Measurements from ENCODE around the gene ADORA2B.
"Not testable (repeated sequence)": the region's sequence is repeated elsewhere in the genome, so short reads cannot be mapped to it uniquely, and the experiment has no call there.

The ADORA2B gene

GRCh38 chr17:15944759-15945526 lies at the start of gene ADORA2B:
Gene ADORA2B, plus strand, starts transcription at chr17:15945130. Its CDS starts 119 bp downstream, at chr17:15945249.
- peak; percentile 39 for DNase-seq (ENCODE audit: low spot score)

- no peak for DNase-seq (ENCODE audit: low spot score)
These were observed 48.7 kb upstream of the ADORA2B start for GRCh38 chr17:15896277-15896676.

DNA sequence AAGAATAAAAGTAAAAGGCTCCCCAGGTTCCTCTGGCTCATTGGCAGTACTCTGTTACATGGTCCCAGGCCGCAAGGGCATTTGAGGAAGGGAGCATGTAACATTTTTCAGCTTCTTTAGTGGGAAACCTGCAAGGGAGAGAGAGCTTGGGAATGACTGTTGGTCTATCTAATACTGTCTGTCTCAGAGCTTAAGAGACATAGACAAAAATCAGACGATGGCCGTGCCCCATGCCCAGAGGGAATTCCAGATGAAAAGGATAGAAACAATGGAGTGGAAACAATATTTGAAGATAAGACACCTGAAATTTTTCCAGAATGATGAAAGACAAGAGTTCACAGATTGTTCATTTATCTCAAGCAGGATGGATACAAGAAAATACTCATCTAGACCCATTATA lies 48.1 kb upstream of the ADORA2B start:
- DNase-seq (ENCODE audit: low spot score): no peak

- not testable (repeated sequence) for DNase-seq (ENCODE audit: low spot score)
These were observed 45.3 kb upstream of the ADORA2B start for GRCh38 chr17:15899596-15899995.

DNA sequence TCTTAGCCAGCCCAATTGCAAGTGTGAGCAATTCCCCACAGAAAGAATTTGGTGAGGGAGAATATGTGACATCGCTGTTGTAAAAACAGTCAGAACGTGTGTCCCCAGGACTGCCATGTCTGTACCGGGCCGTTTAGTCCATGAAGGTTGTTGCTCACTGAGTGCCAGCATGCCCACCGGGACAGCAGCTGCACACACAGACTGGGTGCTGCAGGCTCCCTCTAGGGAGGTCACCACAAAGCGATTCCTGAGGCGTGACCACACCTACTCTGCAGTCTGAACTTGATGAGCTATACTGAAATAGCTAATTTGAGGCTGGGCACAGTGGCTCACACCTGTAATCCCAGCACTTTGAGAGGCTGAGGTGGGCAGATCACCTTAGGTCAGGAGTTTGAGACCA lies 44.1 kb upstream of the ADORA2B start:
- no peak for DNase-seq (ENCODE audit: low spot score)

DNA sequence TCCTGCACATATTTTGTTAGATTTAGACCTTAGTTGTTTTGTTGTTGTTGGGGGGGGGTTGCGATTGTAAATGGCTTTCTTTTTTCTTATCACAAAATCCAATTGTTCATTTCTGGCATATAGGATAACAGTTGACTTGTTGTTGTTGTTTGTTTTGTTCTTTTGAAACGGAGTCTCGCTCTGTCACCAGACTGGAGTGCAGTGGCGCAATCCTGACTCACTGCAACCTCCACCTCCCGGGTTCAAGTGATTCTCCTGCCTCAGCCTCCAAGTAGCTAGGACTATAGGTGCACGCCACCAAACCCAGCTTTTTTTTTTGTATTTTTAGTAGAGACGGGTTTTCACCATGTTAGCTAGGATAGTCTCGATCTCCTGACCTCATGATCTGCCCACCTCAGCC lies 39.7 kb upstream of the ADORA2B start:
- not testable (repeated sequence) for DNase-seq (ENCODE audit: low spot score)

- no peak for DNase-seq (ENCODE audit: low spot score)
These were observed 37.6 kb upstream of the ADORA2B start for GRCh38 chr17:15907290-15907689.

DNA sequence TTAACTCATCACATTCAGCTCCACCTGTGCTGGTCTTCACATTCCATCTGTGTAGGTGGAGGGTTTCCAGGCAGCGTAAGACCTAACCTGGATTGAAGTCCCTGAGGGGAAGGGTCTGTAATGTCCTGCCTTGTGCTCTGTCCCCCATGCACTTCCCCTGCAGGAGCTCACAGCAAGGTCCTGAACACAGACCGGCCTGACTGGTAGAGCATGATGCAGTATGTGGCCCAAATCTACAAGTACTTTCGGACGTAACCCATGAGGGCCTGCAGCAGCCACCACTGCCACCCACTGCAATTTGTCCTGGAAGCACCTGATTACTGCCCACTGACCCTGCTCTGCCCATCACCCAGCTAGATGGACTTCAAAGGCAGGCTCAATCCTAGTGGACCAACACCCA lies 36.6 kb upstream of the ADORA2B start:
- no peak for DNase-seq (ENCODE audit: low spot score)

DNA sequence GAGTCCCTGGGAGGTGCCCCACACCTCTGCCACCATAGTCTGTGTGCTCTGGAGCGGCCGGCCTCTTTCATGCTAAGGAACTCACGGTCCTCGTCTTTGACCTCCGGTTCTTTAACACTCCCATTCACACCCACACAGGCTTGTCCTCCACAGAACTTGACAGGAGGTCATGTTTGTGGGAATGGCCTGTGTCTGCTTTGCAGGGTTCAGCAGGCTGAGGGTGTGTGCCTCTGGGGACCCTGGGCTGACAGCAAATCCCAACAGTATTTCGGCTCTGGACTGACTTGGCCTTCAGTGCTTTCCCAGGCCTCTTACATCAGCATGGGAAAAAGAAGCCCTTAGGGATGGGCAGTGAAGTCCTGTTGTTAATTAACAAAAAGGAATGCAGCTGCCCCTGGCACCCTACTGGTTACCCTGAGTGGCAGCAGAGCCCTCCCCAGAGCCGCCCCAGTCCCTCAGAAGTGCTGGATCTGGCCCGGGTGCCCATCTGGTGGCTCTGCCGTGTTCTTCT lies 35.4 kb upstream of the ADORA2B start:
- no peak for DNase-seq (ENCODE audit: low spot score)

GRCh38 chr17:15910791-15911190 lies 34.1 kb upstream of the ADORA2B start:
- DNase-seq (ENCODE audit: low spot score): no peak

DNA sequence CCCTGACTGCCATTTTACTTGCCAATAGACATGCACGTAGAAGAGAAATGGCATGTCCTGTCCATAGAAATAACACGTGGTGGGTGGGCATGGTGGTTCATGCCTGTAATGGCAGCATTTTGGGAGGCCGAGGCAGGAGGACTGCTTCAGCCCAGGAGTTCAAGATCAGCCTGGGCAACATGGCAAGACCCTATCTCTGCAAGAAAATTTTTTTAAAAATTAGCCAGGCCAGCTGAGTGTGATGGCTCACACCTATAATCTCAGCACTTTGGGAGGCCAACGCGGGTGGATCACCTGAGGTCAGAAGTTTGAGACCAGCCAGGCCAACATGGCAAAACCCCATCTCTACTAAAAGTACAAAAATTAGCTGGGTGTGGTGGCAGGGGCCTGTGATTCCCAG lies 33.2 kb upstream of the ADORA2B start:
- DNase-seq (ENCODE audit: low spot score): not testable (repeated sequence)

DNA sequence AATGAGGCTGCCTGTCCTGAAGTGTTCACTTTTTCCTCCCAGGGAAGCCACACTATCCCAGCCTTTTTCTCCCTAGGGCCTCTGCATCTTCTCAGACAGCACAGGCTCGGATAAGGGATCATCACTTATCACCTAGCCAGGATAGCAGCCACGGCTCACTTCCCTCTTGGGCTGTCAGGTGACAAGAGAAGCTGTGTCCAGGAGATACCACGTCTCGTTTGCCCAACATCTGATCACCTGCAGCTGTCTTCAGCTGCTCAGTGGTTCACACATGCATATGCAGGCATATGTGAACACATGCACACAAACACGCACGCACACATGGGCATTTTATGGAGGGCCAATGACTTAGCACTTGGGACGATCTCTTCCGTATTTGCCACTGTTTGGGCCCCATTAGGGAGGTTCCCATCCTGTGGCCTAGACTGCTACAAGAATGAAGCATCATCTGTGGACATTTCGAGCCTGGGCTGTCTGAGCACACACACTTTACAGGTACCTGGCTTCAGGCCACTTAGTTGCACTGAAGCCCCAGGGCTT lies 32.4 kb upstream of the ADORA2B start:
- no peak for DNase-seq (ENCODE audit: low spot score)

DNA sequence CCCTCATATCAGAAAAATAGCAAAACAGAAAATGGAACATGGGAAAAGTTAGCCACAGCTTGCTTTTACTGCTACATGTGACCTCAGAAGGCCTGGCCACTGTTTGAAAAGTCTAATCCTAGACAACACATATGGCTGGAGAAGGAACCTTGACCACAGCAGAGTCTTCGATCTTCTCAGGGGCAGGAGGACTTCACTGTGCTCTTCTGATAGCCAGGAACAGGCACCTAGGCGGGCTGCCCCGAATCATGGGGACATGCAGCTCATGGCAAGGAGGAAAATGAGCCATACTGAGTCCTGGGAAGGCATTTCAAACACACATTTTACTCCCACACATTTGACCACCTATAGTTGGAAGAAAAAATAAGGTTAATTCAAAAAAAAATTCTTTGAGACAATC lies 31.1 kb upstream of the ADORA2B start:
- no peak for DNase-seq (ENCODE audit: low spot score)

GRCh38 chr17:15914400-15915170 lies 30.3 kb upstream of the ADORA2B start:
- peak; percentile 66 for DNase-seq (ENCODE audit: low spot score)

DNA sequence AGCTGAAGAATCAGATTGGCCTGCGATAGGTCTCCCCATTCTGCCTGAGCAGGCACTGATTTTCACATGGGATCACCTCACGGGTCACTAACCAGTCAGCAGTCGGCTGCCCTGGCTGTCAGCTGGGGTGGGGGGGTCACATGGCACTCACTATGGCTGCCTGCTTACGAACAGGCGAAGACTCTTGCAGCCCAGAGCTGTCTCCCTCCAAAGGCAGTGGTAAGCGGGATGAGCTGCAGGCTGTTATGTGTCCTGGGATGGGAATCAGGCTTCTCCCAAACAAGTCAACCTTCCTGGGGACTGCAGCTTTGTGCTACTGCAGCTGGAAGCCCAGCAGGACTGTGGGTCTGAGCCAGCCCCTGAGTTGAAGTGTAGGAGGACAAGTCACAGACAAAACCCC lies 29.0 kb upstream of the ADORA2B start:
- no peak for DNase-seq (ENCODE audit: low spot score)

DNA sequence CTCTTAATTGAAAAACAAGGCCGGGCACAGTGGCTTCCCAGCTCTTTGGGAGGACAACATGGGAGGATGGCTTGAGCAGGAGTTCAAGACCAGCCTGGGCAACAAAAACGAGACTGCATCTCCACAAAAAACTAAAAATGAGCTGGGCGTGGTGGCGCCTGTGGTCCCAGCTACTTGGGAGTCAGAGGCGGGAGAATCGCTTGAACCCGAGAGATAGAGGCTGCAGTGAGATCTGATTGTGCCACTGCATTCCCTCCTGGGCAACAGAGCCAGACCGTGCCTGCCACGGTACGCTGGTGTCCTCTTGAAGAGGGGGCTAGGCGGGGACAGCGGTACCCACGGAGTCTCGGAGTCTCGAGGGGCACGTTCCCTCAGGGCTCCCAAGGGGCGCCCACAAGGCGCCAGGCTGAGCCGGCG lies 27.9 kb upstream of the ADORA2B start:
- DNase-seq (ENCODE audit: low spot score): no peak

- DNase-seq (ENCODE audit: low spot score): no peak
These were observed 27.4 kb upstream of the ADORA2B start for GRCh38 chr17:15917438-15918027.

DNA sequence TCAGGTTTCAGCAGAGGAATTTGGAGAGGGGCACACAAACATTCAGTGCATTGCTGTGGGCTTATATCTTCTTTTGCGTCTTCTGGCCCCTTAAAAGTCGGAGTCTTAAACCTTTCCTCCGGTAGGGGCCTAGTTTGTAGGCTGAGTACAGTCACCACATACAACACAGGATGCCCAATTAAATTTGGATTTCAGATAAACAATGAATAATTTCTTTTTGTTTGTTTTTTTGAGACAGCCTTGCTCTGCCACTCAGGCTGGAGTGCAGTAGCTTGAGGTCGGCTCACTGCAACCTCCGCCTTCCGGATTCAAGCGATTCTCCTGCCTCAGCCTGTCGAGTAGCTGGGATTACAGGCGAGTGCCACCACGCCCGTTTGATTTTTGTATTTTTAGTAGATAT lies 26.7 kb upstream of the ADORA2B start:
- no peak for DNase-seq (ENCODE audit: low spot score)

GRCh38 chr17:15918661-15919259 lies 26.2 kb upstream of the ADORA2B start:
- DNase-seq (ENCODE audit: low spot score): no peak

- no peak for DNase-seq (ENCODE audit: low spot score)
These were observed 25.5 kb upstream of the ADORA2B start for GRCh38 chr17:15919466-15919865.

DNA sequence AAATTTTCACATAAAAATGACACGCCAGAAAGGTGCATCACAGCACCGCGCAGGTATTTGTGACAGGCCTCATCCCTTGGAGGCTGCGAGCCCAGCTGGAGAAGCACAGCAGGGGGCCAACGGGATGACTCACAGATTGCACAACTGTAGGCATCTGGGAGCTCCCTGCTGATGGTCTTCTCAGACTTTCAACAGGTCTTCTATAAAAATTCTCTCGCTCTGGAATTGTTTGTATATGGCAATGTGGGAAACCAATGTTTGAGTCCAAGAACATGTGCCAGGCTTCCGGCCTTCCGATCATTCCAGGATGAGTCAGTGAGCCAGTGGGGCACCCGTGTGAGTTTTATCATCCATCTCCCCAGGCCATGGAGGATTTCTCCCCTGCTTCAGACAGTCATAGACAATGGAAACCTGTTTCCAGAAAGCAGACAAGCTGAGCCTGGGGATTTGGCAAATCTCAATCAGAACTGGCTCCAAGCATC lies 24.1 kb upstream of the ADORA2B start:
- DNase-seq (ENCODE audit: low spot score): no peak

GRCh38 chr17:15921640-15922039 lies 23.3 kb upstream of the ADORA2B start:
- no peak for DNase-seq (ENCODE audit: low spot score)

Data from activated CD4-positive, alpha-beta T cell treated with anti-CD3 and anti-CD28 coated beads, Interleukin-2, Interleukin-4, amounts not matched to agents 100 ng/mL and 50 ng/mL, durations not matched to agents 16 hours and 8 hours (primary cell).